Fibroblast of pulmonary artery (primary cell): ENCODE data around the gene SPAG16.

ENCODE experiments used
- DNase-seq: peaks from one replicate; pipeline ENCODE4 v3.0.0-alpha.2; 2010; ENCODE audit warnings: low read depth
- H3K4me3 ChIP-seq: replicated peaks from 2 replicates; pipeline ENCODE4 v1.5.1; 2011; ENCODE audit warnings: low read depth, mild to moderate bottlenecking, control low read depth, low read length, moderate library complexity
- CTCF ChIP-seq: IDR thresholded peaks from 2 replicates; pipeline ENCODE4 v1.5.1; 2011; ENCODE audit warnings: mild to moderate bottlenecking, control low read depth, low read length, inconsistent platforms; ENCODE audit errors: missing control alignments

SPAG16 gene

GRCh38 chr2:213561759-213562158 is 277.5 kb downstream of the SPAG16 start:
- DNase-seq: no peak
- H3K4me3 ChIP-seq: no peak overlapping the region
- TF ChIP-seq CTCF: no peak

- H3K4me3 ChIP-seq: no peak overlapping the region
- DNase-seq: no peak
- no peak for TF ChIP-seq CTCF
Measured at GRCh38 chr2:213562539-213563180, 278.4 kb downstream of the SPAG16 start.

GRCh38 chr2:213566846-213567245 is 282.6 kb downstream of the SPAG16 start:
- no peak for DNase-seq
- H3K4me3 ChIP-seq: no peak overlapping the region
- no peak for TF ChIP-seq CTCF

GRCh38 chr2:213609570-213610170 is 325.4 kb downstream of the SPAG16 start:
- no peak for TF ChIP-seq CTCF
- no peak for DNase-seq
- H3K4me3 ChIP-seq: no peak overlapping the region

- DNase-seq: no peak
- H3K4me3 ChIP-seq: no peak overlapping the region
- no peak for TF ChIP-seq CTCF
Measured at GRCh38 chr2:213627054-213627710, 342.9 kb downstream of the SPAG16 start.

- TF ChIP-seq CTCF: no peak
- H3K4me3 ChIP-seq: no peak overlapping the region
- no peak for DNase-seq
Measured at GRCh38 chr2:213627835-213628460, 343.7 kb downstream of the SPAG16 start.
